GM23338 (cell line): ENCODE measurements around the gene IL6ST. TPM values are rescaled to one million over a fixed set of nuclear protein-coding genes. Genes with fewer than 3 reads are reported as not detected.

Experiments
- ATAC-seq: fragments of 200-7000 bp; cut with Tn5 transposase; 3 replicates; pipeline ENCODE4 v1.9.1; 2020
- DNase-seq: peaks from one replicate; pipeline ENCODE4 v3.0.0-alpha.2; 2015; ENCODE audit warnings: low spot score
- H2AFZ ChIP-seq: fragments of 200-600 bp; sonication (generic); 2 replicates; pipeline ENCODE4 v1.8.0; 2016; ENCODE audit warnings: antibody characterized with exemption, mild to moderate bottlenecking, moderate library complexity
- H3F3A ChIP-seq: fragments of 200-600 bp; sonication (generic); replicated peaks from 2 replicates; pipeline ENCODE4 v1.8.0; 2017; ENCODE audit warnings: antibody characterized with exemption, mixed run types, low read depth
- H3K27ac ChIP-seq: fragments of 200-600 bp; sonication (generic); 2 replicates; pipeline ENCODE4 v1.6.1; 2016; ENCODE audit warnings: low read depth
- H3K27me3 ChIP-seq: fragments of 200-600 bp; sonication (generic); 2 replicates; pipeline ENCODE4 v1.8.0; 2016; ENCODE audit warnings: mild to moderate bottlenecking, mixed run types, moderate library complexity; ENCODE audit not compliant: insufficient read depth
- H3K36me3 ChIP-seq: fragments of 200-600 bp; sonication (generic); 2 replicates; pipeline ENCODE4 v1.8.0; 2016; ENCODE audit warnings: mild to moderate bottlenecking; ENCODE audit not compliant: insufficient read depth
- H3K4me1 ChIP-seq: fragments of 200-600 bp; sonication (generic); 2 replicates; pipeline ENCODE4 v1.8.0; 2016; ENCODE audit warnings: mild to moderate bottlenecking, moderate library complexity; ENCODE audit not compliant: insufficient read depth
- H3K4me2 ChIP-seq: fragments of 200-600 bp; sonication (generic); 2 replicates; pipeline ENCODE4 v1.7.1; 2017; ENCODE audit warnings: mixed run types
- H3K4me3 ChIP-seq: fragments of 200-600 bp; sonication (generic); 2 replicates; pipeline ENCODE4 v1.6.1; 2016; ENCODE audit warnings: mixed run types
- H3K79me2 ChIP-seq: fragments of 200-600 bp; sonication (generic); replicated peaks from 2 replicates; pipeline ENCODE4 v1.8.0; 2017; ENCODE audit warnings: mild to moderate bottlenecking; ENCODE audit not compliant: insufficient read depth
- H3K9me2 ChIP-seq: fragments of 200-600 bp; sonication (generic); 2 replicates; pipeline ENCODE4 v1.8.0; 2017; ENCODE audit not compliant: insufficient read depth
- H4K20me1 ChIP-seq: fragments of 200-600 bp; sonication (generic); replicated peaks from 2 replicates; pipeline ENCODE4 v1.8.0; 2017; ENCODE audit warnings: mild to moderate bottlenecking; ENCODE audit not compliant: insufficient read depth
- H3K27ac Mint-ChIP-seq: 2 replicates; pipeline ENCODE4 v1.8.0; 2020; ENCODE audit warnings: inconsistent platforms, mild to moderate bottlenecking, moderate library complexity, mixed read lengths
- H3K27me3 Mint-ChIP-seq: 3 replicates; pipeline ENCODE4 v1.8.0; 2022; ENCODE audit warnings: low read depth, mild to moderate bottlenecking, moderate library complexity, mixed read lengths, inconsistent platforms; ENCODE audit not compliant: insufficient read depth, poor library complexity
- H3K36me3 Mint-ChIP-seq: 3 replicates; pipeline ENCODE4 v1.8.0; 2021; ENCODE audit warnings: low read depth, mild to moderate bottlenecking, inconsistent platforms, moderate library complexity, mixed read lengths
- H3K4me1 Mint-ChIP-seq: 3 replicates; pipeline ENCODE4 v1.8.0; 2020; ENCODE audit warnings: mild to moderate bottlenecking, inconsistent platforms, mixed read lengths
- H3K4me3 Mint-ChIP-seq: 3 replicates; pipeline ENCODE4 v1.8.0; 2021; ENCODE audit warnings: moderate library complexity, mild to moderate bottlenecking, inconsistent platforms, mixed read lengths
- H3K9me3 Mint-ChIP-seq: 3 replicates; pipeline ENCODE4 v1.8.0; 2020; ENCODE audit warnings: moderate library complexity, mild to moderate bottlenecking, inconsistent platforms, mixed read lengths
- CREB1 ChIP-seq: fragments of 250-450 bp; sonication (Bioruptor Pico); IDR thresholded peaks from 2 replicates; pipeline ENCODE4 v1.5.0; 2020; ENCODE audit warnings: low read depth, mild to moderate bottlenecking, moderate library complexity
- EZH2 ChIP-seq: fragments of 200-600 bp; sonication (generic); IDR thresholded peaks from one replicate; pipeline ENCODE4 v1.8.0; 2017; ENCODE audit warnings: antibody characterized with exemption, mild to moderate bottlenecking, low read depth; ENCODE audit not compliant: unreplicated experiment
- EZH2phosphoT487 ChIP-seq: fragments of 200-600 bp; sonication (generic); IDR thresholded peaks from one replicate; pipeline ENCODE4 v1.8.1; 2018; ENCODE audit warnings: antibody characterized with exemption; ENCODE audit not compliant: unreplicated experiment
- JUNB ChIP-seq: IDR thresholded peaks from one replicate; pipeline ENCODE4 v1.6.1; 2016; ENCODE audit warnings: antibody characterized with exemption; ENCODE audit not compliant: unreplicated experiment
- NANOG ChIP-seq: IDR thresholded peaks from 2 replicates; pipeline ENCODE4 v1.6.1; 2016; ENCODE audit warnings: antibody characterized with exemption, borderline replicate concordance
- POLR2AphosphoS5 ChIP-seq: IDR thresholded peaks from 2 replicates; pipeline ENCODE4 v1.6.1; 2016; ENCODE audit warnings: antibody characterized with exemption, low read depth
- STAT1 ChIP-seq: IDR thresholded peaks from one replicate; pipeline ENCODE4 v1.6.1; 2016; ENCODE audit warnings: antibody characterized with exemption; ENCODE audit not compliant: unreplicated experiment
- ZNF114 ChIP-seq: fragments of 250-450 bp; sonication (Bioruptor Pico); IDR thresholded peaks from 2 replicates; pipeline ENCODE4 v1.5.0; 2020; ENCODE audit warnings: mild to moderate bottlenecking, moderate library complexity
- ZNF331 ChIP-seq: fragments of 250-450 bp; sonication (Bioruptor Pico); IDR thresholded peaks from 2 replicates; pipeline ENCODE4 v1.5.0; 2020; ENCODE audit warnings: low read depth, mild to moderate bottlenecking, moderate library complexity
- polyA plus RNA-seq: library from polyadenylated mRNA; unstranded; fragments of >200 nt; fragmentation: Nextera tagmentation; extraction: Ambion mirVana; gene quantifications from 2 replicates; pipeline ENCODE4 v1.2.1, GENCODE V29; 2016
- total RNA-seq: library from RNA; depleted of rRNA; stranded (reverse); fragments of >200 nt; shearing (Covaris generic); gene quantifications from 2 replicates; pipeline ENCODE4 v1.2.3, GENCODE V29; 2014
- TF ChIP-seq, protein P1 (sequence below): IDR thresholded peaks from 2 replicates; pipeline ENCODE4 v1.6.1; 2016; ENCODE audit warnings: antibody characterized with exemption
- TF ChIP-seq, protein P2 (sequence below): IDR thresholded peaks from one replicate; pipeline ENCODE4 v1.6.1; 2018; ENCODE audit warnings: antibody characterized with exemption; ENCODE audit not compliant: unreplicated experiment
- TF ChIP-seq, protein P3 (sequence below): fragments of 250-450 bp; sonication (Bioruptor Pico); IDR thresholded peaks from 2 replicates; pipeline ENCODE4 v1.5.0; 2020; ENCODE audit warnings: mild to moderate bottlenecking, moderate library complexity
- TF ChIP-seq, protein P4 (sequence below), 2 experiments: fragments of 200-600 bp in 1 of 2; sonication (generic) in 1 of 2; conservative IDR thresholded peaks; 2 replicates each; pipeline versions ENCODE4 v1.5.1 to v1.6.1; 2016 to 2017; ENCODE audit warnings: antibody characterized with exemption in 2 of 2, low read depth in 2 of 2, mild to moderate bottlenecking in 2 of 2, moderate library complexity in 1 of 2

The IL6ST gene
- total and polyA plus RNA-seq, 2 experiments from 2014 or later: 6.7 to 9.8 TPM

DNA sequence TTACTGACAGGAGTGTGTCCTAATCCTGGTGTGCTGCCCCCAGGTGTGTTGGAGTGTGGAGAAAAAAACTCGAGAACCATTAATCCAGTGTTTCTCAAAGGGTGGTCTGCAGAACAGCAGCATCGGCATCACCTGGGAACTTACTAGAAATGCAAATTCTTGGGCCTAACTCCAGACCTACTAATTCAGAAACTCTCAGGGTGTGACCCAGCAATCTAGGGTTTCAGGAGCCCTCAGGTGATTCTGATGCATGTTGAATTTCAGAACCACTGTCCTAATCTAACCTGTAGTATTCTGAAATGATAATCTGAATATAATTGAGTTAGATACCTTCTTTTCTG is 30.0 kb upstream of the IL6ST start:
- H4K20me1 ChIP-seq: no peaks in the 10 kb centered on the region
- no peaks in the 10 kb centered on the region for H3K4me1 ChIP-seq
- no peak overlapping the region for H3K4me3 Mint-ChIP-seq
- no peaks in the 10 kb centered on the region for H3K4me1 Mint-ChIP-seq
- DNase-seq (no peak), ATAC-seq (no peak)
- no peaks in the 10 kb centered on the region for H3K9me3 Mint-ChIP-seq
- no peak overlapping the region for H3K27ac Mint-ChIP-seq
- H3K9me2 ChIP-seq: no peaks in the 10 kb centered on the region
- H3F3A ChIP-seq: no peaks in the 10 kb centered on the region
- no peaks in the 10 kb centered on the region for H3K27me3 ChIP-seq
- H3K36me3 ChIP-seq: no peaks in the 10 kb centered on the region
- no peak overlapping the region for H3K27ac ChIP-seq
- H3K36me3 Mint-ChIP-seq: no peaks in the 10 kb centered on the region
- H3K4me2 ChIP-seq: no peak overlapping the region
- H3K79me2 ChIP-seq: no peaks in the 10 kb centered on the region
- H2AFZ ChIP-seq: no peak overlapping the region
- TF ChIP-seq, protein P1, sequence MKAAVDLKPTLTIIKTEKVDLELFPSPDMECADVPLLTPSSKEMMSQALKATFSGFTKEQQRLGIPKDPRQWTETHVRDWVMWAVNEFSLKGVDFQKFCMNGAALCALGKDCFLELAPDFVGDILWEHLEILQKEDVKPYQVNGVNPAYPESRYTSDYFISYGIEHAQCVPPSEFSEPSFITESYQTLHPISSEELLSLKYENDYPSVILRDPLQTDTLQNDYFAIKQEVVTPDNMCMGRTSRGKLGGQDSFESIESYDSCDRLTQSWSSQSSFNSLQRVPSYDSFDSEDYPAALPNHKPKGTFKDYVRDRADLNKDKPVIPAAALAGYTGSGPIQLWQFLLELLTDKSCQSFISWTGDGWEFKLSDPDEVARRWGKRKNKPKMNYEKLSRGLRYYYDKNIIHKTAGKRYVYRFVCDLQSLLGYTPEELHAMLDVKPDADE: no peak
- TF ChIP-seq, protein P2, sequence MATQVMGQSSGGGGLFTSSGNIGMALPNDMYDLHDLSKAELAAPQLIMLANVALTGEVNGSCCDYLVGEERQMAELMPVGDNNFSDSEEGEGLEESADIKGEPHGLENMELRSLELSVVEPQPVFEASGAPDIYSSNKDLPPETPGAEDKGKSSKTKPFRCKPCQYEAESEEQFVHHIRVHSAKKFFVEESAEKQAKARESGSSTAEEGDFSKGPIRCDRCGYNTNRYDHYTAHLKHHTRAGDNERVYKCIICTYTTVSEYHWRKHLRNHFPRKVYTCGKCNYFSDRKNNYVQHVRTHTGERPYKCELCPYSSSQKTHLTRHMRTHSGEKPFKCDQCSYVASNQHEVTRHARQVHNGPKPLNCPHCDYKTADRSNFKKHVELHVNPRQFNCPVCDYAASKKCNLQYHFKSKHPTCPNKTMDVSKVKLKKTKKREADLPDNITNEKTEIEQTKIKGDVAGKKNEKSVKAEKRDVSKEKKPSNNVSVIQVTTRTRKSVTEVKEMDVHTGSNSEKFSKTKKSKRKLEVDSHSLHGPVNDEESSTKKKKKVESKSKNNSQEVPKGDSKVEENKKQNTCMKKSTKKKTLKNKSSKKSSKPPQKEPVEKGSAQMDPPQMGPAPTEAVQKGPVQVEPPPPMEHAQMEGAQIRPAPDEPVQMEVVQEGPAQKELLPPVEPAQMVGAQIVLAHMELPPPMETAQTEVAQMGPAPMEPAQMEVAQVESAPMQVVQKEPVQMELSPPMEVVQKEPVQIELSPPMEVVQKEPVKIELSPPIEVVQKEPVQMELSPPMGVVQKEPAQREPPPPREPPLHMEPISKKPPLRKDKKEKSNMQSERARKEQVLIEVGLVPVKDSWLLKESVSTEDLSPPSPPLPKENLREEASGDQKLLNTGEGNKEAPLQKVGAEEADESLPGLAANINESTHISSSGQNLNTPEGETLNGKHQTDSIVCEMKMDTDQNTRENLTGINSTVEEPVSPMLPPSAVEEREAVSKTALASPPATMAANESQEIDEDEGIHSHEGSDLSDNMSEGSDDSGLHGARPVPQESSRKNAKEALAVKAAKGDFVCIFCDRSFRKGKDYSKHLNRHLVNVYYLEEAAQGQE: no peak
- TF ChIP-seq, protein P3, sequence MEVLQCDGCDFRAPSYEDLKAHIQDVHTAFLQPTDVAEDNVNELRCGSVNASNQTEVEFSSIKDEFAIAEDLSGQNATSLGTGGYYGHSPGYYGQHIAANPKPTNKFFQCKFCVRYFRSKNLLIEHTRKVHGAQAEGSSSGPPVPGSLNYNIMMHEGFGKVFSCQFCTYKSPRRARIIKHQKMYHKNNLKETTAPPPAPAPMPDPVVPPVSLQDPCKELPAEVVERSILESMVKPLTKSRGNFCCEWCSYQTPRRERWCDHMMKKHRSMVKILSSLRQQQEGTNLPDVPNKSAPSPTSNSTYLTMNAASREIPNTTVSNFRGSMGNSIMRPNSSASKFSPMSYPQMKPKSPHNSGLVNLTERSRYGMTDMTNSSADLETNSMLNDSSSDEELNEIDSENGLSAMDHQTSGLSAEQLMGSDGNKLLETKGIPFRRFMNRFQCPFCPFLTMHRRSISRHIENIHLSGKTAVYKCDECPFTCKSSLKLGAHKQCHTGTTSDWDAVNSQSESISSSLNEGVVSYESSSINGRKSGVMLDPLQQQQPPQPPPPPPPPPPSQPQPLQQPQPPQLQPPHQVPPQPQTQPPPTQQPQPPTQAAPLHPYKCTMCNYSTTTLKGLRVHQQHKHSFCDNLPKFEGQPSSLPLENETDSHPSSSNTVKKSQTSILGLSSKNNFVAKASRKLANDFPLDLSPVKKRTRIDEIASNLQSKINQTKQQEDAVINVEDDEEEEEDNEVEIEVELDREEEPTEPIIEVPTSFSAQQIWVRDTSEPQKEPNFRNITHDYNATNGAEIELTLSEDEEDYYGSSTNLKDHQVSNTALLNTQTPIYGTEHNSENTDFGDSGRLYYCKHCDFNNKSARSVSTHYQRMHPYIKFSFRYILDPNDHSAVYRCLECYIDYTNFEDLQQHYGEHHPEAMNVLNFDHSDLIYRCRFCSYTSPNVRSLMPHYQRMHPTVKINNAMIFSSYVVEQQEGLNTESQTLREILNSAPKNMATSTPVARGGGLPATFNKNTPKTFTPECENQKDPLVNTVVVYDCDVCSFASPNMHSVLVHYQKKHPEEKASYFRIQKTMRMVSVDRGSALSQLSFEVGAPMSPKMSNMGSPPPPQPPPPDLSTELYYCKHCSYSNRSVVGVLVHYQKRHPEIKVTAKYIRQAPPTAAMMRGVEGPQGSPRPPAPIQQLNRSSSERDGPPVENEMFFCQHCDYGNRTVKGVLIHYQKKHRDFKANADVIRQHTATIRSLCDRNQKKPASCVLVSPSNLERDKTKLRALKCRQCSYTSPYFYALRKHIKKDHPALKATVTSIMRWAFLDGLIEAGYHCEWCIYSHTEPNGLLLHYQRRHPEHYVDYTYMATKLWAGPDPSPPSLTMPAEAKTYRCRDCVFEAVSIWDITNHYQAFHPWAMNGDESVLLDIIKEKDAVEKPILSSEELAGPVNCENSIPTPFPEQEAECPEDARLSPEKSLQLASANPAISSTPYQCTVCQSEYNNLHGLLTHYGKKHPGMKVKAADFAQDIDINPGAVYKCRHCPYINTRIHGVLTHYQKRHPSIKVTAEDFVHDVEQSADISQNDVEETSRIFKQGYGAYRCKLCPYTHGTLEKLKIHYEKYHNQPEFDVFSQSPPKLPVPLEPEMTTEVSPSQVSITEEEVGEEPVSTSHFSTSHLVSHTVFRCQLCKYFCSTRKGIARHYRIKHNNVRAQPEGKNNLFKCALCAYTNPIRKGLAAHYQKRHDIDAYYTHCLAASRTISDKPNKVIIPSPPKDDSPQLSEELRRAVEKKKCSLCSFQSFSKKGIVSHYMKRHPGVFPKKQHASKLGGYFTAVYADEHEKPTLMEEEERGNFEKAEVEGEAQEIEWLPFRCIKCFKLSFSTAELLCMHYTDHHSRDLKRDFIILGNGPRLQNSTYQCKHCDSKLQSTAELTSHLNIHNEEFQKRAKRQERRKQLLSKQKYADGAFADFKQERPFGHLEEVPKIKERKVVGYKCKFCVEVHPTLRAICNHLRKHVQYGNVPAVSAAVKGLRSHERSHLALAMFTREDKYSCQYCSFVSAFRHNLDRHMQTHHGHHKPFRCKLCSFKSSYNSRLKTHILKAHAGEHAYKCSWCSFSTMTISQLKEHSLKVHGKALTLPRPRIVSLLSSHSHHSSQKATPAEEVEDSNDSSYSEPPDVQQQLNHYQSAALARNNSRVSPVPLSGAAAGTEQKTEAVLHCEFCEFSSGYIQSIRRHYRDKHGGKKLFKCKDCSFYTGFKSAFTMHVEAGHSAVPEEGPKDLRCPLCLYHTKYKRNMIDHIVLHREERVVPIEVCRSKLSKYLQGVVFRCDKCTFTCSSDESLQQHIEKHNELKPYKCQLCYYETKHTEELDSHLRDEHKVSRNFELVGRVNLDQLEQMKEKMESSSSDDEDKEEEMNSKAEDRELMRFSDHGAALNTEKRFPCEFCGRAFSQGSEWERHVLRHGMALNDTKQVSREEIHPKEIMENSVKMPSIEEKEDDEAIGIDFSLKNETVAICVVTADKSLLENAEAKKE (CRISPR knock-in tag): no peak
- TF ChIP-seq NANOG (no peak), CREB1 (CRISPR knock-in tag) (no peak), POLR2AphosphoS5 (no peak), EZH2 (no peak), STAT1 (no peak), EZH2phosphoT487 (no peak), ZNF114 (CRISPR knock-in tag) (no peak), ZNF331 (no peak), JUNB (no peak)
- TF ChIP-seq, protein P4, sequence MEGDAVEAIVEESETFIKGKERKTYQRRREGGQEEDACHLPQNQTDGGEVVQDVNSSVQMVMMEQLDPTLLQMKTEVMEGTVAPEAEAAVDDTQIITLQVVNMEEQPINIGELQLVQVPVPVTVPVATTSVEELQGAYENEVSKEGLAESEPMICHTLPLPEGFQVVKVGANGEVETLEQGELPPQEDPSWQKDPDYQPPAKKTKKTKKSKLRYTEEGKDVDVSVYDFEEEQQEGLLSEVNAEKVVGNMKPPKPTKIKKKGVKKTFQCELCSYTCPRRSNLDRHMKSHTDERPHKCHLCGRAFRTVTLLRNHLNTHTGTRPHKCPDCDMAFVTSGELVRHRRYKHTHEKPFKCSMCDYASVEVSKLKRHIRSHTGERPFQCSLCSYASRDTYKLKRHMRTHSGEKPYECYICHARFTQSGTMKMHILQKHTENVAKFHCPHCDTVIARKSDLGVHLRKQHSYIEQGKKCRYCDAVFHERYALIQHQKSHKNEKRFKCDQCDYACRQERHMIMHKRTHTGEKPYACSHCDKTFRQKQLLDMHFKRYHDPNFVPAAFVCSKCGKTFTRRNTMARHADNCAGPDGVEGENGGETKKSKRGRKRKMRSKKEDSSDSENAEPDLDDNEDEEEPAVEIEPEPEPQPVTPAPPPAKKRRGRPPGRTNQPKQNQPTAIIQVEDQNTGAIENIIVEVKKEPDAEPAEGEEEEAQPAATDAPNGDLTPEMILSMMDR (conservative IDR thresholded peaks at IDR 0.05; ENCODE audit: low read depth in 2 of 2): no peak
- H3K27me3 Mint-ChIP-seq: no peaks in the 10 kb centered on the region
- no peak overlapping the region for H3K4me3 ChIP-seq
